ENCODE results near the gene ABLIM3.

Gene ABLIM3

GRCh38 chr5:149195337-149195887, 54.1 kb downstream of the ABLIM3 start:
- Histone ChIP-seq H3K27me3 (ENCODE audit: insufficient read depth, insufficient read length) (no peaks in the 10 kb centered on the region), H3K9ac (ENCODE audit: insufficient read length, low read depth) (no peak overlapping the region), H3K4me1 (ENCODE audit: insufficient read depth, insufficient read length) (no peaks in the 10 kb centered on the region), H3K4me3 (ENCODE audit: insufficient read length, low read depth) (no peak overlapping the region), H3K9me3 (ENCODE audit: insufficient read depth, low read length) (no peaks in the 10 kb centered on the region), H3K36me3 (ENCODE audit: insufficient read depth, insufficient read length, low read length) (no peaks in the 10 kb centered on the region)
- no peak for TF ChIP-seq YY1 (IDR thresholded peaks at IDR 0.05; ENCODE audit: insufficient read depth, insufficient read length)
- TF ChIP-seq ZNF274 (IDR thresholded peaks at IDR 0.05; ENCODE audit: low read depth, low read length) = no peak
- TF ChIP-seq SUZ12 (IDR thresholded peaks at IDR 0.05; ENCODE audit: extremely low read depth, insufficient read depth, insufficient read length) = no peak
- DNase-seq (ENCODE audit: low read depth, low spot score) = no peak

- Histone ChIP-seq H3K9me3 (ENCODE audit: insufficient read depth, low read length) (no peaks in the 10 kb centered on the region), H3K9ac (ENCODE audit: insufficient read length, low read depth) (no peak overlapping the region), H3K36me3 (ENCODE audit: insufficient read depth, insufficient read length, low read length) (no peaks in the 10 kb centered on the region), H3K4me3 (ENCODE audit: insufficient read length, low read depth) (no peak overlapping the region), H3K27me3 (ENCODE audit: insufficient read depth, insufficient read length) (no peaks in the 10 kb centered on the region), H3K4me1 (ENCODE audit: insufficient read depth, insufficient read length) (no peaks in the 10 kb centered on the region)
- TF ChIP-seq SUZ12 (IDR thresholded peaks at IDR 0.05; ENCODE audit: extremely low read depth, insufficient read depth, insufficient read length) (no peak), ZNF274 (IDR thresholded peaks at IDR 0.05; ENCODE audit: low read depth, low read length) (no peak), YY1 (IDR thresholded peaks at IDR 0.05; ENCODE audit: insufficient read depth, insufficient read length) (no peak)
- no peak for DNase-seq (ENCODE audit: low read depth, low spot score)
Observed at GRCh38 chr5:149195962-149196361, 54.7 kb downstream of the ABLIM3 start.

- TF ChIP-seq ZNF274 (IDR thresholded peaks at IDR 0.05; ENCODE audit: low read depth, low read length) (no peak), YY1 (IDR thresholded peaks at IDR 0.05; ENCODE audit: insufficient read depth, insufficient read length) (no peak), SUZ12 (IDR thresholded peaks at IDR 0.05; ENCODE audit: extremely low read depth, insufficient read depth, insufficient read length) (no peak)
- Histone ChIP-seq H3K36me3 (ENCODE audit: insufficient read depth, insufficient read length, low read length) (no peaks in the 10 kb centered on the region), H3K9me3 (ENCODE audit: insufficient read depth, low read length) (no peaks in the 10 kb centered on the region), H3K9ac (ENCODE audit: insufficient read length, low read depth) (no peak overlapping the region), H3K4me3 (ENCODE audit: insufficient read length, low read depth) (no peak overlapping the region), H3K27me3 (ENCODE audit: insufficient read depth, insufficient read length) (no peaks in the 10 kb centered on the region), H3K4me1 (ENCODE audit: insufficient read depth, insufficient read length) (no peaks in the 10 kb centered on the region)
- DNase-seq (ENCODE audit: low read depth, low spot score) = no peak
Observed at GRCh38 chr5:149198148-149198547, 56.9 kb downstream of the ABLIM3 start.

GRCh38 chr5:149200355-149200754, 59.1 kb downstream of the ABLIM3 start:
- H3K27me3 ChIP-seq (ENCODE audit: insufficient read depth, insufficient read length) = no peaks in the 10 kb centered on the region
- H3K9me3 ChIP-seq (ENCODE audit: insufficient read depth, low read length) = no peaks in the 10 kb centered on the region
- H3K36me3 ChIP-seq (ENCODE audit: insufficient read depth, insufficient read length, low read length) = no peaks in the 10 kb centered on the region
- H3K4me1 ChIP-seq (ENCODE audit: insufficient read depth, insufficient read length) = no peaks in the 10 kb centered on the region
- H3K4me3 ChIP-seq (ENCODE audit: insufficient read length, low read depth) = no peak overlapping the region
- no peak overlapping the region for H3K9ac ChIP-seq (ENCODE audit: insufficient read length, low read depth)
- no peak for DNase-seq (ENCODE audit: low read depth, low spot score)
- TF ChIP-seq ZNF274 (IDR thresholded peaks at IDR 0.05; ENCODE audit: low read depth, low read length) (no peak), SUZ12 (IDR thresholded peaks at IDR 0.05; ENCODE audit: extremely low read depth, insufficient read depth, insufficient read length) (no peak), YY1 (IDR thresholded peaks at IDR 0.05; ENCODE audit: insufficient read depth, insufficient read length) (no peak)

GRCh38 chr5:149201121-149201637, 59.9 kb downstream of the ABLIM3 start:
- no peak for DNase-seq (ENCODE audit: low read depth, low spot score)

GRCh38 chr5:149202910-149203451, 61.7 kb downstream of the ABLIM3 start:
- no peaks in the 10 kb centered on the region for H3K27me3 ChIP-seq (ENCODE audit: insufficient read depth, insufficient read length)
- no peak for TF ChIP-seq SUZ12 (IDR thresholded peaks at IDR 0.05; ENCODE audit: extremely low read depth, insufficient read depth, insufficient read length)
- no peak for TF ChIP-seq ZNF274 (IDR thresholded peaks at IDR 0.05; ENCODE audit: low read depth, low read length)
- no peak for TF ChIP-seq YY1 (IDR thresholded peaks at IDR 0.05; ENCODE audit: insufficient read depth, insufficient read length)
- no peak for DNase-seq (ENCODE audit: low read depth, low spot score)
- H3K36me3 ChIP-seq (ENCODE audit: insufficient read depth, insufficient read length, low read length) = no peaks in the 10 kb centered on the region
- H3K9me3 ChIP-seq (ENCODE audit: insufficient read depth, low read length) = no peaks in the 10 kb centered on the region
- no peak overlapping the region for H3K4me3 ChIP-seq (ENCODE audit: insufficient read length, low read depth)
- H3K4me1 ChIP-seq (ENCODE audit: insufficient read depth, insufficient read length) = no peaks in the 10 kb centered on the region
- no peak overlapping the region for H3K9ac ChIP-seq (ENCODE audit: insufficient read length, low read depth)

More at GRCh38 chr5:149201121-149201637, 59.9 kb downstream of the ABLIM3 start:
- Histone ChIP-seq H3K9ac (ENCODE audit: insufficient read length, low read depth) (no peak overlapping the region), H3K4me1 (ENCODE audit: insufficient read depth, insufficient read length) (no peaks in the 10 kb centered on the region), H3K27me3 (ENCODE audit: insufficient read depth, insufficient read length) (no peaks in the 10 kb centered on the region), H3K4me3 (ENCODE audit: insufficient read length, low read depth) (no peak overlapping the region), H3K36me3 (ENCODE audit: insufficient read depth, insufficient read length, low read length) (no peaks in the 10 kb centered on the region), H3K9me3 (ENCODE audit: insufficient read depth, low read length) (no peaks in the 10 kb centered on the region)
- TF ChIP-seq SUZ12 (IDR thresholded peaks at IDR 0.05; ENCODE audit: extremely low read depth, insufficient read depth, insufficient read length) (no peak), ZNF274 (IDR thresholded peaks at IDR 0.05; ENCODE audit: low read depth, low read length) (no peak), YY1 (IDR thresholded peaks at IDR 0.05; ENCODE audit: insufficient read depth, insufficient read length) (no peak)

GRCh38 chr5:149203921-149204441, 62.7 kb downstream of the ABLIM3 start:
- no peak for TF ChIP-seq ZNF274 (IDR thresholded peaks at IDR 0.05; ENCODE audit: low read depth, low read length)
- TF ChIP-seq SUZ12 (IDR thresholded peaks at IDR 0.05; ENCODE audit: extremely low read depth, insufficient read depth, insufficient read length) = no peak
- no peak for TF ChIP-seq YY1 (IDR thresholded peaks at IDR 0.05; ENCODE audit: insufficient read depth, insufficient read length)
- H3K4me3 ChIP-seq (ENCODE audit: insufficient read length, low read depth) = no peak overlapping the region
- no peak for DNase-seq (ENCODE audit: low read depth, low spot score)

More at GRCh38 chr5:149203921-149204441, 62.7 kb downstream of the ABLIM3 start:
- H3K27me3 ChIP-seq (ENCODE audit: insufficient read depth, insufficient read length) = no peaks in the 10 kb centered on the region
- H3K9ac ChIP-seq (ENCODE audit: insufficient read length, low read depth) = no peak overlapping the region
- H3K9me3 ChIP-seq (ENCODE audit: insufficient read depth, low read length) = no peaks in the 10 kb centered on the region
- H3K4me1 ChIP-seq (ENCODE audit: insufficient read depth, insufficient read length) = no peaks in the 10 kb centered on the region
- H3K36me3 ChIP-seq (ENCODE audit: insufficient read depth, insufficient read length, low read length) = no peaks in the 10 kb centered on the region
